ENCODE measurements around the gene SCYGR6.

DNA sequence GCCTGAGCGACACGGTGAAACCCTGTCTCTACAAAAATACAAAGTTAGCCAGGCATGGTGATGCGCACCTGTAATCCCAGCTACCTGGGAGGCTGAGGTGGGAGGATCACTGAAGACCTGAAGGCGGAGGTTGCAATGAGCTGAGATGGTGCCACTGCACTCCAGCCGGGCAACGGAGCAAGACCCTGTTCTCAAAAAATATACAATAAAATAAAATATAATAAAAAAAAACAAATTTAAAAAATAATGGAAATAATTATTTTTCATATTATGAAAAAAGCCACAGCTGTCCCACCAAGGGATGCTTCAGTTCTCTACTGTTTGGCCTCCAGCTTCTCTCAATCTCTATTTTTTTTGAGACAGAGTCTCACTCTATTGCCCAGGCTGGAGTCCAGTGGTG is 17.2 kb downstream of the SCYGR6 start:
- TF ChIP-seq, protein P1, sequence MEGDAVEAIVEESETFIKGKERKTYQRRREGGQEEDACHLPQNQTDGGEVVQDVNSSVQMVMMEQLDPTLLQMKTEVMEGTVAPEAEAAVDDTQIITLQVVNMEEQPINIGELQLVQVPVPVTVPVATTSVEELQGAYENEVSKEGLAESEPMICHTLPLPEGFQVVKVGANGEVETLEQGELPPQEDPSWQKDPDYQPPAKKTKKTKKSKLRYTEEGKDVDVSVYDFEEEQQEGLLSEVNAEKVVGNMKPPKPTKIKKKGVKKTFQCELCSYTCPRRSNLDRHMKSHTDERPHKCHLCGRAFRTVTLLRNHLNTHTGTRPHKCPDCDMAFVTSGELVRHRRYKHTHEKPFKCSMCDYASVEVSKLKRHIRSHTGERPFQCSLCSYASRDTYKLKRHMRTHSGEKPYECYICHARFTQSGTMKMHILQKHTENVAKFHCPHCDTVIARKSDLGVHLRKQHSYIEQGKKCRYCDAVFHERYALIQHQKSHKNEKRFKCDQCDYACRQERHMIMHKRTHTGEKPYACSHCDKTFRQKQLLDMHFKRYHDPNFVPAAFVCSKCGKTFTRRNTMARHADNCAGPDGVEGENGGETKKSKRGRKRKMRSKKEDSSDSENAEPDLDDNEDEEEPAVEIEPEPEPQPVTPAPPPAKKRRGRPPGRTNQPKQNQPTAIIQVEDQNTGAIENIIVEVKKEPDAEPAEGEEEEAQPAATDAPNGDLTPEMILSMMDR (conservative IDR thresholded peaks at IDR 0.05), result no peak
- TF ChIP-seq ZFX (IDR thresholded peaks at IDR 0.05), result no peak
